ENCODE measurements around the gene SGTA.

The SGTA gene

DNA sequence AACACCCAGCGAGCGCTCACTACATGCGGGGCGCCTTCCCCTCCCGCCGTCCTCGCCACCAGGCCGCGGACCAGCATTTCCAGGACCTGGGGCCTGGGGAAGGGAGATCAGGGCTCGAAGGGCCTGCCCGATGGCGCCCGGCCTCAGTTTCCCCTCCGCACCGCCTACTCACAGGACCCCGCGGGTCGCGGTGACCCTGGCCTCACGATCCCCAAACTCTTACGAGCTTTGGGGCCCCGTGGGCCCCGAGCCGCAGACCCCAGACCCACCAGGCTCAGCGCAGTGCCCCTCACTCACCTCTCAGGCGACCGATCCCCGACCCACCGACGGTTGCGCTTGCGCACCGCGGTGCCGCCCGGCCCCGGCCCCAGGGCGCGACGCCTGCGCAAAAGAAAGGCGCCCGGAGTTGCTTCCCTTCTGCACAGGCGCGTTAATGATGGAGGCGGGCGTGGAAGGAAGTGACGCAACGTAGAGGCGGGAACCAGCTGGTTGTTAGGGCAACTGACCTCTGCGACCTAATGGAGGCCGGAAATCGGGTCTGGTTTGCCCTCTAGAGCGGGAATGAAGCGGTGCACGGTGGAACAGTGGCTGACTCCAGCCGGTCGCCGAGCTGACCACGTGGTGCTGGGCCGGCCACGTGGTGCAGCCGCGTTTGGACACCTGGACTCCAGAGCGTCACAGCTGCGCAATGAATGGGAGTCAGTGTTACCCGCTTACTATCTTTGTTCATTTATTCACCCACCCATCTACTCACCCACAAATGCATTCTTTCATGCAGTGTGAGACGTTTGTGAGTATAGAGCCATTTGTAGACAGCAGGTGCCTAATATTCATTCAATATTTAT lies at the start of gene SGTA:
SGTA (minus strand) TSS at position 338 of the 845 bp plus-strand sequence. CDS start 14,205 bp downstream, outside the sequence.
- peak; percentile 39 for TF ChIP-seq CTCF (IDR thresholded peaks at IDR 0.05; ENCODE audit: low read length, missing control alignments)
- peak within 1 kb of the TSS; percentile 98 for H3K4me3 ChIP-seq (replicated peaks; ENCODE audit: low read depth, low read length)
- DNase-seq (ENCODE audit: low read depth): peak; percentile 99

GRCh38 chr19:2827840-2828489 lies 44.9 kb upstream of the SGTA start:
- H3K4me3 ChIP-seq (replicated peaks; ENCODE audit: low read depth, low read length): no peak overlapping the region
- DNase-seq (ENCODE audit: low read depth): no peak
- no peak for TF ChIP-seq CTCF (IDR thresholded peaks at IDR 0.05; ENCODE audit: low read length, missing control alignments)

GRCh38 chr19:2827022-2827421 lies 43.9 kb upstream of the SGTA start:
- no peak for TF ChIP-seq CTCF (IDR thresholded peaks at IDR 0.05; ENCODE audit: low read length, missing control alignments)
- H3K4me3 ChIP-seq (replicated peaks; ENCODE audit: low read depth, low read length): no peak overlapping the region
- no peak for DNase-seq (ENCODE audit: low read depth)

DNA sequence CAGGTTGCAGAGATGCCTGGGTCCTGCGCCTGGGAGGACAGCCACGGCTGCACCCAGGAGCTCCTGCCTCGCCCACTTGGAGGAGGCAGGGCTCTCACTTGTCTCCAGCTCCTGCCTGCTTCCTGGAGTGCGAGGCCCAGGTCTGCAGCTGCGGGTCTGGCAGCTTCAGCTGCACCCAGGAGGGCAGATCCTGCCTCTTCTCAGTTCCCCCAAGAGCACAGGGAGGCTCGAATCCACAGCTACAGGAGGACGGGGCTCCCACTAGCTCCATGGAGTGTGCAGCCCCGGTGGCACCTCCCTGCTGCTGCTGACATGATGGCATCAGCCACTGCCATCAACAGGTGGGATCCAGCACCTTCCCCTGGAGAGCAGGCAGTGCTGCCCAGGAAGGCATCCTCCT lies 41.1 kb upstream of the SGTA start:
- no peak for TF ChIP-seq CTCF (IDR thresholded peaks at IDR 0.05; ENCODE audit: low read length, missing control alignments)
- DNase-seq (ENCODE audit: low read depth): no peak
- no peak overlapping the region for H3K4me3 ChIP-seq (replicated peaks; ENCODE audit: low read depth, low read length)

- TF ChIP-seq CTCF (IDR thresholded peaks at IDR 0.05; ENCODE audit: low read length, missing control alignments): no peak
Measured at GRCh38 chr19:2823646-2824045, 40.6 kb upstream of the SGTA start.

GRCh38 chr19:2822846-2823245 lies 39.8 kb upstream of the SGTA start:
- no peak for TF ChIP-seq CTCF (IDR thresholded peaks at IDR 0.05; ENCODE audit: low read length, missing control alignments)
- DNase-seq (ENCODE audit: low read depth): no peak
- no peak overlapping the region for H3K4me3 ChIP-seq (replicated peaks; ENCODE audit: low read depth, low read length)

More at GRCh38 chr19:2823646-2824045, 40.6 kb upstream of the SGTA start:
- DNase-seq (ENCODE audit: low read depth): no peak
- no peak overlapping the region for H3K4me3 ChIP-seq (replicated peaks; ENCODE audit: low read depth, low read length)

Data from fibroblast of pulmonary artery (primary cell).